SK-N-SH (cell line): ENCODE measurements around the gene TRABD2A. TPM values are rescaled to one million over a fixed set of nuclear protein-coding genes. Genes with fewer than 3 reads are reported as not detected.

Experiments used
- CTCF ChIA-PET: fragments of 300-600, 350-600 bp; formaldehyde crosslinking; extraction: SDS; loops from one replicate; lab custom pipeline; 2021; lab: Yijun Ruan, JAX
- POLR2A ChIA-PET: fragments of 350-600 bp; sonication (Branson Sonifier 250); formaldehyde crosslinking; extraction: SDS; loops from one replicate; lab custom pipeline; 2020; ENCODE audit warnings: antibody characterized with exemption, inconsistent platforms; lab: Yijun Ruan, JAX
- DNase-seq: peaks from one replicate; pipeline ENCODE4 v3.0.0; 2012
- H2AFZ ChIP-seq: fragments of 200-600 bp; sonication (generic); 2 replicates; pipeline ENCODE4 v1.8.1; 2016; ENCODE audit warnings: antibody characterized with exemption, mild to moderate bottlenecking, low read depth
- H3F3A ChIP-seq: fragments of 200-600 bp; sonication (generic); replicated peaks from 2 replicates; pipeline ENCODE3; 2016; ENCODE audit warnings: antibody characterized with exemption, mild to moderate bottlenecking; ENCODE audit not compliant: insufficient read depth
- H3K27ac ChIP-seq, 2 experiments: fragments of 200-500 bp in 1 of 2; fragments of 200-600 bp in 1 of 2; sonication (Bioruptor generic) in 1 of 2; sonication (generic), shearing (Covaris generic) in 1 of 2; 2 replicates each; pipeline versions ENCODE4 v1.5.1 to v1.6.1; 2014 to 2016; ENCODE audit warnings: low read depth in 2 of 2, inconsistent platforms in 1 of 2, low read length in 1 of 2, mild to moderate bottlenecking in 1 of 2, mixed read lengths in 1 of 2
- H3K27me3 ChIP-seq: fragments of 200-600 bp; sonication (generic), shearing (Covaris generic); 2 replicates; pipeline ENCODE4 v1.6.1; 2016; ENCODE audit warnings: mixed run types; ENCODE audit not compliant: insufficient read depth
- H3K36me3 ChIP-seq, 2 experiments: fragments of 200-500 bp in 1 of 2; fragments of 200-600 bp in 1 of 2; sonication (Bioruptor generic) in 1 of 2; sonication (generic) in 1 of 2; replicated peaks in 1 of 2; 2 replicates each; pipeline versions ENCODE3 to v1.5.1; 2014 to 2016; ENCODE audit warnings: low read length in 1 of 2, mild to moderate bottlenecking in 1 of 2; ENCODE audit not compliant: insufficient read depth in 2 of 2, control insufficient read depth in 1 of 2
- H3K4me1 ChIP-seq, 2 experiments: fragments of 200-500 bp in 1 of 2; fragments of 200-600 bp in 1 of 2; sonication (Bioruptor generic) in 1 of 2; sonication (generic), shearing (Covaris generic) in 1 of 2; 2 replicates each; pipeline versions ENCODE4 v1.5.1 to v1.6.1; 2014 to 2016; ENCODE audit warnings: low read depth in 1 of 2, low read length in 1 of 2, mixed run types in 1 of 2; ENCODE audit not compliant: insufficient read depth in 2 of 2, control insufficient read depth in 1 of 2
- H3K4me2 ChIP-seq: fragments of 200-600 bp; sonication (generic), shearing (Covaris generic); 2 replicates; pipeline ENCODE4 v1.6.1; 2017; ENCODE audit warnings: mixed run types
- H3K4me3 ChIP-seq, 2 experiments: fragments of 200-500 bp in 1 of 2; fragments of 200-600 bp in 1 of 2; sonication (Bioruptor generic) in 1 of 2; sonication (generic), shearing (Covaris generic) in 1 of 2; 2 replicates each; pipeline versions ENCODE4 v1.5.1 to v1.8.1; 2014 to 2016; ENCODE audit warnings: low read depth in 2 of 2, inconsistent platforms in 1 of 2, low read length in 1 of 2, mild to moderate bottlenecking in 1 of 2, mixed read lengths in 1 of 2, moderate library complexity in 1 of 2
- H3K79me2 ChIP-seq: fragments of 200-600 bp; sonication (generic); 2 replicates; pipeline ENCODE4 v1.8.1; 2017; ENCODE audit warnings: mild to moderate bottlenecking; ENCODE audit not compliant: insufficient read depth
- H3K9ac ChIP-seq: fragments of 200-600 bp; sonication (generic); 2 replicates; pipeline ENCODE4 v1.6.1; 2017; ENCODE audit warnings: mixed run types
- H3K9me2 ChIP-seq: fragments of 200-600 bp; sonication (generic); 2 replicates; pipeline ENCODE4 v1.6.1; 2017; ENCODE audit warnings: mixed run types
- H3K9me3 ChIP-seq: fragments of 200-600 bp; sonication (generic); 2 replicates; pipeline ENCODE4 v1.6.1; 2017; ENCODE audit warnings: mixed run types, mild to moderate bottlenecking, moderate library complexity
- H4K20me1 ChIP-seq: fragments of 200-600 bp; sonication (generic); 2 replicates; pipeline ENCODE4 v1.6.1; 2017; ENCODE audit warnings: mild to moderate bottlenecking, mixed run types; ENCODE audit not compliant: insufficient read depth
- CHD2 ChIP-seq: fragments of 150-350 bp; IDR thresholded peaks from 2 replicates; pipeline ENCODE4 v1.6.1; 2018; ENCODE audit warnings: low read length; ENCODE audit not compliant: partially characterized antibody
- EP300 ChIP-seq, 2 experiments: IDR thresholded peaks; 2 replicates each; pipeline versions ENCODE4 v1.4.0 to v1.6.1; 2012; ENCODE audit warnings: borderline replicate concordance in 1 of 2, low read depth in 1 of 2, low read length in 1 of 2
- EZH2phosphoT487 ChIP-seq: fragments of 200-600 bp; sonication (generic); IDR thresholded peaks from 2 replicates; pipeline ENCODE4 v1.6.1; 2017; ENCODE audit warnings: low read depth, mixed run types, mild to moderate bottlenecking, antibody characterized with exemption, moderate library complexity, borderline replicate concordance
- FOSL2 ChIP-seq: IDR thresholded peaks from 2 replicates; pipeline ENCODE4 v1.4.0; 2012; ENCODE audit warnings: low read depth, mild to moderate bottlenecking, moderate library complexity, borderline replicate concordance
- JUND ChIP-seq: IDR thresholded peaks from 2 replicates; pipeline ENCODE4 v1.4.0; 2012
- MXI1 ChIP-seq: IDR thresholded peaks from 2 replicates; pipeline ENCODE4 v1.6.1; 2012; ENCODE audit warnings: mild to moderate bottlenecking, low read depth, low read length, improper control_type of control experiment
- NFIC ChIP-seq: IDR thresholded peaks from 2 replicates; pipeline ENCODE4 v1.4.0; 2012; ENCODE audit warnings: borderline replicate concordance
- POLR2AphosphoS5 ChIP-seq: IDR thresholded peaks from 2 replicates; pipeline ENCODE4 v1.6.1; 2012; ENCODE audit warnings: low read depth, low read length
- RXRA ChIP-seq: IDR thresholded peaks from 2 replicates; pipeline ENCODE4 v1.4.0; 2012; ENCODE audit warnings: low read depth, mild to moderate bottlenecking, borderline replicate concordance
- SIN3A ChIP-seq: IDR thresholded peaks from 2 replicates; pipeline ENCODE4 v1.6.1; 2012; ENCODE audit warnings: low read depth, mild to moderate bottlenecking, low read length, moderate library complexity, borderline replicate concordance
- SMC3 ChIP-seq: IDR thresholded peaks from 2 replicates; pipeline ENCODE4 v1.6.1; 2012; ENCODE audit warnings: low read depth, low read length, improper control_type of control experiment
- YY1 ChIP-seq: IDR thresholded peaks from 2 replicates; pipeline ENCODE4 v1.4.0; 2012; ENCODE audit warnings: low read depth, mild to moderate bottlenecking
- ZBTB33 ChIP-seq: IDR thresholded peaks from 2 replicates; pipeline ENCODE4 v1.4.0; 2012; ENCODE audit warnings: low read depth, borderline replicate concordance
- WGBS: methylation state at CpG from one replicate; pipeline ENCODE4 v1.1.6; 2017; ENCODE audit warnings: low lambda C conversion rate; 5-methylcytosine and 5-hydroxymethylcytosine counted together
- polyA plus RNA-seq, 3 experiments: library from polyadenylated mRNA; depleted of rRNA; stranded (reverse); fragments of >200 nt; gene quantifications; 2 replicates each; pipeline ENCODE4 v1.2.3, GENCODE V29; 2012
- TF ChIP-seq, protein P1 (sequence below): IDR thresholded peaks from 2 replicates; pipeline ENCODE4 v1.4.0; 2012; ENCODE audit warnings: low read depth
- TF ChIP-seq, protein P2 (sequence below): IDR thresholded peaks from 2 replicates; pipeline ENCODE4 v1.4.0; 2012; ENCODE audit warnings: low read depth, borderline replicate concordance
- TF ChIP-seq, protein P3 (sequence below): fragments of 150-350 bp; IDR thresholded peaks from 2 replicates; pipeline ENCODE4 v1.6.1; 2016; ENCODE audit warnings: mild to moderate bottlenecking, low read depth, low read length

The TRABD2A gene
- polyA plus RNA-seq, 1 of the 3 experiments (the other 2 are of a cell fraction), result 3.0 TPM

DNA sequence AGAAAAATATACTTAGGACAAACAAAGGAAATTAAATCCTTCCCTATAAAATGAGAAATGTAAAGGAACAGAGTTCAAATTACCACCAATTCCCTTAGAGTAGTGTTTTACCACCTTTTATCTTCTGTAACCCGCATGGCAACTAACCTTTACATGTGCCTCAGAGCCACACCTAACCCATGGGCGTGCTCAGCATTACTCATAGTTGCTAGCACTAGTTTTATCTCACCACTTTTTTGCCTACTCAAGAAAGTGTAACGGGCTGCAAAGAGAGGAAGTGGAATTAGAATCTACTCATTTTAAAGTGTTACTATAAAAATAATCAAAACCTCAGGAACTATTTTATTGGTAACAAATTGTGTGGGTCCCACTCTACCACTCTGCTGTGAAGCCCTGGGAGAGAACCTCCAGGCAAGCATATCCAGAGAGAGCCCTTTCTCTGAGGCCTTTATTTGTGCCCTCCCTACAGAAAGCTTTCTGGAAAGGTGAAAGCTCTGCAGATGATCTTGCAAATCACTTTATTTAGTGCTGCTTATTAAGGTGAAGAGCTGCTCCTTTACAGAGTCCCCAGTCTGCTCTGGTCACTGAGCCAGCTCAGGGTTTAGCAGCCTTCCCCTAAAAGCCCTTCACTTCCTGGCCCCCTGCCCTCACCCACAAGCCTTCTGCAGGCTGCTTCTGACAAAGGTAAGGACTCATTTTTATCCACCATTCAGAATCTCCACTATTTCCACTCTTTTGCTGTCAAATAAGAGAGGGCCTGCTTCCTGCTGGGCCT is 98.8 kb downstream of the TRABD2A start:
- H3K4me3 ChIP-seq, result no peak overlapping the region
- no peak overlapping the region for H3K27ac ChIP-seq
- H3K36me3 ChIP-seq, result no peaks in the 10 kb centered on the region
- no peak overlapping the region for H2AFZ ChIP-seq
- H4K20me1 ChIP-seq, result no peaks in the 10 kb centered on the region
- POLR2A ChIA-PET, result no interaction called here
- no peak overlapping the region for H3K9ac ChIP-seq
- H3K4me1 ChIP-seq, result no peaks in the 10 kb centered on the region
- no peaks in the 10 kb centered on the region for H3K79me2 ChIP-seq
- H3F3A ChIP-seq, result no peaks in the 10 kb centered on the region
- no peaks in the 10 kb centered on the region for H3K9me3 ChIP-seq
- no peak for DNase-seq
- TF ChIP-seq JUND (no peak), EP300 (IDR thresholded peaks at IDR 0.05; ENCODE audit: borderline replicate concordance in 1 of 2, low read depth in 1 of 2, low read length in 1 of 2) (no peak), ZBTB33 (no peak), NFIC (no peak), RXRA (no peak), MXI1 (no peak), POLR2AphosphoS5 (no peak), YY1 (no peak), CHD2 (no peak)
- TF ChIP-seq, protein P1, sequence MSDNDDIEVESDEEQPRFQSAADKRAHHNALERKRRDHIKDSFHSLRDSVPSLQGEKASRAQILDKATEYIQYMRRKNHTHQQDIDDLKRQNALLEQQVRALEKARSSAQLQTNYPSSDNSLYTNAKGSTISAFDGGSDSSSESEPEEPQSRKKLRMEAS, result no peak
- TF ChIP-seq, protein P2, sequence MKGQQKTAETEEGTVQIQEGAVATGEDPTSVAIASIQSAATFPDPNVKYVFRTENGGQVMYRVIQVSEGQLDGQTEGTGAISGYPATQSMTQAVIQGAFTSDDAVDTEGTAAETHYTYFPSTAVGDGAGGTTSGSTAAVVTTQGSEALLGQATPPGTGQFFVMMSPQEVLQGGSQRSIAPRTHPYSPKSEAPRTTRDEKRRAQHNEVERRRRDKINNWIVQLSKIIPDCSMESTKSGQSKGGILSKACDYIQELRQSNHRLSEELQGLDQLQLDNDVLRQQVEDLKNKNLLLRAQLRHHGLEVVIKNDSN, result no peak
- no peaks in the 10 kb centered on the region; the same call in 1 of the 2 replicates for H3K9me2 ChIP-seq
- CTCF ChIA-PET, result no interaction called here
- H3K4me2 ChIP-seq, result no peak overlapping the region
- no peaks in the 10 kb centered on the region for H3K27me3 ChIP-seq
- 4% methylated on average over 3 of the region's 3 CpGs for WGBS

- Histone ChIP-seq H4K20me1 (no peaks in the 10 kb centered on the region), H3K27ac (no peak overlapping the region), H3F3A (no peaks in the 10 kb centered on the region), H3K9me3 (no peaks in the 10 kb centered on the region), H3K4me2 (no peak overlapping the region), H3K4me3 (no peak overlapping the region), H3K9me2 (no peaks in the 10 kb centered on the region; the same call in 1 of the 2 replicates), H3K9ac (no peak overlapping the region), H3K27me3 (no peaks in the 10 kb centered on the region), H3K79me2 (no peaks in the 10 kb centered on the region), H2AFZ (no peak overlapping the region), H3K4me1 (no peaks in the 10 kb centered on the region), H3K36me3 (no peaks in the 10 kb centered on the region)
- DNase-seq, result no peak
- CTCF ChIA-PET, result no interaction called here
- POLR2A ChIA-PET, result no interaction called here
- 3% methylated on average over 3 of the region's 3 CpGs for WGBS
- TF ChIP-seq SIN3A (no peak), EZH2phosphoT487 (no peak), EP300 (IDR thresholded peaks at IDR 0.05; ENCODE audit: borderline replicate concordance in 1 of 2, low read depth in 1 of 2, low read length in 1 of 2) (no peak), FOSL2 (no peak), SMC3 (no peak)
- TF ChIP-seq, protein P1, result no peak
- TF ChIP-seq, protein P3, sequence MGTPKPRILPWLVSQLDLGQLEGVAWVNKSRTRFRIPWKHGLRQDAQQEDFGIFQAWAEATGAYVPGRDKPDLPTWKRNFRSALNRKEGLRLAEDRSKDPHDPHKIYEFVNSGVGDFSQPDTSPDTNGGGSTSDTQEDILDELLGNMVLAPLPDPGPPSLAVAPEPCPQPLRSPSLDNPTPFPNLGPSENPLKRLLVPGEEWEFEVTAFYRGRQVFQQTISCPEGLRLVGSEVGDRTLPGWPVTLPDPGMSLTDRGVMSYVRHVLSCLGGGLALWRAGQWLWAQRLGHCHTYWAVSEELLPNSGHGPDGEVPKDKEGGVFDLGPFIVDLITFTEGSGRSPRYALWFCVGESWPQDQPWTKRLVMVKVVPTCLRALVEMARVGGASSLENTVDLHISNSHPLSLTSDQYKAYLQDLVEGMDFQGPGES, result no peak
These were observed 101.1 kb downstream of the TRABD2A start for GRCh38 chr2:84779781-84780180.
